Measurements from ENCODE around the gene CCDC33.

- TF ChIP-seq CTCF (IDR thresholded peaks at IDR 0.05) (no peak), ZFX (IDR thresholded peaks at IDR 0.05; ENCODE audit: borderline replicate concordance) (no peak)
Observed at GRCh38 chr15:74381190-74381453, 145.0 kb downstream of the CCDC33 start.
